T47D (cell line): ENCODE data around the gene SHISA4.
"Not testable (repeated sequence)": the region's sequence is repeated elsewhere in the genome, so short reads cannot be mapped to it uniquely, and the experiment has no call there.

Experiments used
- DNase-seq, 2 experiments: peaks; one replicate each; pipeline versions ENCODE4 v3.0.0 to v3.0.0-alpha.2; 2011 to 2012; ENCODE audit warnings: low read depth in 1 of 2, low spot score in 1 of 2
- JUND ChIP-seq: IDR thresholded peaks from 2 replicates; pipeline ENCODE4 v1.6.1; 2012; ENCODE audit warnings: low read depth
- in situ Hi-C: cut with HindIII; loops from 2 replicates; pipeline ENCODE4 v1.10.0; 2016; ENCODE audit warnings: low sequenced_read_pairs, low pct_unique_long_range_greater_than_20kb

Gene SHISA4

GRCh38 chr1:201888282-201889089 is at the start of gene SHISA4:
SHISA4 (plus strand) TSS chr1:201888898; CDS start chr1:201888995, 97 bp downstream.
- DNase-seq = peak; percentile 96 to 97
- no peak for TF ChIP-seq JUND
- in situ Hi-C loops = no loop called here

- in situ Hi-C loops, DNase-seq: not testable (repeated sequence)
These were observed 49.6 kb upstream of the SHISA4 start for GRCh38 chr1:201839089-201839488.

- in situ Hi-C loops = no loop called here
- no peak for TF ChIP-seq JUND
- DNase-seq = no peak
These were observed 48.6 kb upstream of the SHISA4 start for GRCh38 chr1:201840055-201840454.

GRCh38 chr1:201840490-201840889 is 48.2 kb upstream of the SHISA4 start:
- TF ChIP-seq JUND = no peak
- DNase-seq = no peak
- in situ Hi-C loops = no loop called here

GRCh38 chr1:201841265-201841912 is 47.3 kb upstream of the SHISA4 start:
- no peak for TF ChIP-seq JUND
- in situ Hi-C loops = no loop called here
- DNase-seq = no peak

- in situ Hi-C loops = no loop called here
- no peak for DNase-seq
- no peak for TF ChIP-seq JUND
These were observed 46.1 kb upstream of the SHISA4 start for GRCh38 chr1:201842472-201843027.

- no peak for TF ChIP-seq JUND
- in situ Hi-C loops = no loop called here
- DNase-seq = no peak
These were observed 43.2 kb upstream of the SHISA4 start for GRCh38 chr1:201845331-201846083.

- TF ChIP-seq JUND = no peak
- in situ Hi-C loops = no loop called here
- no peak for DNase-seq
These were observed 41.5 kb upstream of the SHISA4 start for GRCh38 chr1:201847150-201847549.

GRCh38 chr1:201848230-201848629 is 40.5 kb upstream of the SHISA4 start:
- TF ChIP-seq JUND = no peak
- in situ Hi-C loops = no loop called here

GRCh38 chr1:201849372-201850052 is 39.2 kb upstream of the SHISA4 start:
- TF ChIP-seq JUND = no peak
- DNase-seq = no peak
- in situ Hi-C loops = no loop called here

More at GRCh38 chr1:201848230-201848629, 40.5 kb upstream of the SHISA4 start:
- DNase-seq = no peak

- DNase-seq = peak in 1 of 2 experiments; percentile 26
These were observed 38.7 kb upstream of the SHISA4 start for GRCh38 chr1:201850053-201850397.

GRCh38 chr1:201851949-201852348 is 36.7 kb upstream of the SHISA4 start:
- TF ChIP-seq JUND = no peak
- DNase-seq = no peak
- in situ Hi-C loops = no loop called here

More at GRCh38 chr1:201850053-201850397, 38.7 kb upstream of the SHISA4 start:
- no peak for TF ChIP-seq JUND
- in situ Hi-C loops = no loop called here

GRCh38 chr1:201856722-201857121 is 32.0 kb upstream of the SHISA4 start:
- DNase-seq, in situ Hi-C loops: not testable (repeated sequence)
